ENCODE measurements around the gene CCNK.

The CCNK gene

DNA sequence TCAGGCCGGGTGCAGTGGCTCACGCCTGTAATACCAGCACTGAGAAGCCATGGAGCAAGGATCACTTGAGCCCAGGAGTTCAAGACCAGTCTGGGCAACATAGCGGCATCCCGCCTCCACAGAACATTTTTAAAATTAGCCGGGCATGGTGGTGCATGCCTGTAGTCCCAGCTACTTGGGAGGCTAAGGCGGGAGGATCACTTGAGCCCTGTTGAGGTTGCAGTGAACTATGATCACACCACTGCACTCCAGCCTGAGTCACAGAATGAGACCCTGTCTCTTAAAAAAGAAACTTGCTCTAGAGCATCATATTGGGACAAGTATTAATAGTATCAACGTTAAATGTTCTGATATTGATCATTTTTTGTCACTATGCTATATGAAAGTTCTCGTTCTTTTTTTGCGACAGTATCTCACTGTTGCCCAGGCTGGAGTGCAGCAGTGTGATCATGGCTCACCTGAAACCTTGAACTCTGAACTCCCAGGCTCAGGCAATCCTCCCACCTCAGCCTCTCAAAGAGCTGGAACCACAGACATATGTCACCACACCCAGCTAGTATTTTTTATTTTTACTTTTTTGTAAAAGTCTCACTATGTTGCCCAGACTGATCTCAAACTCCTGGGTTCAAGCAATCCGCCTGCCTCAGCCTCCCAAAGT lies 75.1 kb downstream of the CCNK start:
- no peak for DNase-seq

DNA sequence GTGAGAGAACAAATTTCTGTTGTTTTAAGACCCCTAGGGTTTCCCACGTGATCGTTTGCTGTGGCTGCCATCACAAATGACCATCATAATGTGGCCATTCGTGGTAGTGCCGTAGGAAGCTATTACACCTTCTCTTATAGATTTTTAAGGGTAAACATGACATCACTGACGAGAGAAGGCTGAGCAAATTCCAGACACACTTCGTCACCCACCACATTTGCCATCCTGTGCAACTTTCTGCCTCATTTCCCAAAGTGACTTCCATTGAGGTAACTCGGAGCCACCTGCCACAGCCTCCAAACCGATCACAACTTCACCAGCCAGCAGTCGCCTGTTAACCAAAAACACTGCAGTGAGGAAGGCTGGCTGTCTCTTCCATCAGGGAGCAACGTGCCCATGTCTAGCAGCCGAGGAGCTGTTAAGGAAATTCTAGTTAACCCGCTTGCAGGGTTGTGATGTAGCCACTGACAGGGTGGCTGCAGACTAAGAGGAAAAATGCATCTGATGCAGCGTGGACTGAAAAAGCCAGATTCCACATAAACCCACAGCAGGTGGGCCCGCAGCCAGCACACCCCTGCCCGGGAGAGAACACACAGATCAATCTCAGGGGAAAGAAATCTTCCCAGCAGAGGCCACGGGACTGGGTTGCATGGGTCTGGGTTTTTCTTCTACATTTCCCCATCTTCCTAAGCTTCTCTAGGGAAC lies 78.2 kb downstream of the CCNK start:
- no peak for DNase-seq

DNA sequence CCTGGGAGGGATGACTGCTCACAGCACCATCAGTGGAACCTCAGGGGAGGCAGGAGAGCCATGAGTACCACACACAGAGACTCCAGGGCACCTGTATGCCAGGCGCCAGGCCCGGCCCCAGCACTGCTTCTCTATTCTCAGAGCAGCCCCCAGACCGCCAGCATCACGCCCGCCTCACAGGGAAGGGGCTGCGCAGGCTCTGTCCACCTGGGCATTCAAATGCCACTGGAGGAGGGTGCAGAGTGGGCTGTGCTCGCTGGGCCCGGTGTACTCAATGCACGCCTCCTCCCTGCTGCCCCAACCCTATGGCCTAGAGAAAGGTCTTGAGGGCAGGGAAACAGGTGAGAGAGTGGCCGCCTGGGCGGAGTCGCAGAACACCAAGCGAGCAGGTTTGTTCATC lies 79.2 kb downstream of the CCNK start:
- DNase-seq, result no peak

DNA sequence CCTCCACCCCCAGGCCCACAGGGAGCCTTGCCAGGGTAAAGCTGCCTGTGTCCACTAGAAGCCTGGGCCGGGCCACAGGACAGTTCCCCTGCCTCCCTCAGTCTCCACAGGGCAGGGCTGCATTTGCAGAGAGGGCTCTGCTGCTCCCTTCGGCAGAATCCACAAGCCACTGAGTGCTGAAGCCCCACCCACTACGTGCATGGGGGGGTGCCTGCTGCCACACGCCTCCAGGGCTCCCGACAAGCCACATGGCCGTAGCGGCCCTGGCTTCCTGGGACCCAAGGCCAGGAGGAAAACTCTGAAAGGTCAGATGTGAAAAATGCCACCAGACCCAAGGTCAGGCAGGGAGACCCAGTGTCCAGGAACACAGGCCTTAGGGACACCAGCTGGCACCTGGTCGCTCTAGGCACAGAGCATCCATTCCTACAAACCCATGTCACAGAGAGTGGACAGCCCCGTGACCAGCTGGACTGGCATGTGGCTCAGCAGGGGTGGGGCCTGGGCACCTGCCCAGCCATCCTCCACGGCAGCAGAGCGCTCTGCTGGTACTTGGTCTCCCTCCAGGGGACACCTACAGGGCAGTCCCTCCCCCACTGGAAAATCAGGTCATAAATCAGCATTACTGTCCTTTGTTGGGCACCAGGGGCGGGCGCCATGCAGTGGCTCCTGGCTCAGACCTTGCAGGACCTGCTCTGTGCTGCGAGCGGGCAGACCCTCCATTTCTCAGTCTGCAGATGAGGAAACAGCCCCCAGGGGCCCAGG lies 79.9 kb downstream of the CCNK start:
- DNase-seq, result no peak

DNA sequence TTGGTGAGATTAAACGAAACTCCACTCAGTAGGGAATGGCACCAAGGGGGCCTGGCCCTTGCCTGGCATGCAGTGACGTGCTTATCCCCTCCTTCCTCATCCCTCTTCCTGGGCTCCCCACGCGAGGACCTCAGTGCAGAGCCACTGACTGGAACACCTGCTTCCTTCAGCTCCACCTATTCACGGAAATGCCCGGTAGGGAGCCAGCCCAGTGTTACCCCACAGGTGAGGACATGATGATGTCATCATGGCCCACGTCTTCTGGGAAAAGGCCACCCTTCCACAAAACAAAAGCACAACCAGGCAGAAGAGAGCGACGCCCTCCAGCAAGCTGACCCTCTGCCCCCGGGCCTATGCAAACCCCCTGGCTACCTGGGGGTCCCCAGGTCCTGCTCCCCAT lies 80.7 kb downstream of the CCNK start:
- no peak for DNase-seq
